HS-5 (cell line): ENCODE measurements around the gene ANTKMT.

ENCODE experiments used
- DNase-seq: peaks from one replicate; pipeline ENCODE4 v3.0.0-alpha.2; 2012; ENCODE audit warnings: low read depth

Gene ANTKMT

DNA sequence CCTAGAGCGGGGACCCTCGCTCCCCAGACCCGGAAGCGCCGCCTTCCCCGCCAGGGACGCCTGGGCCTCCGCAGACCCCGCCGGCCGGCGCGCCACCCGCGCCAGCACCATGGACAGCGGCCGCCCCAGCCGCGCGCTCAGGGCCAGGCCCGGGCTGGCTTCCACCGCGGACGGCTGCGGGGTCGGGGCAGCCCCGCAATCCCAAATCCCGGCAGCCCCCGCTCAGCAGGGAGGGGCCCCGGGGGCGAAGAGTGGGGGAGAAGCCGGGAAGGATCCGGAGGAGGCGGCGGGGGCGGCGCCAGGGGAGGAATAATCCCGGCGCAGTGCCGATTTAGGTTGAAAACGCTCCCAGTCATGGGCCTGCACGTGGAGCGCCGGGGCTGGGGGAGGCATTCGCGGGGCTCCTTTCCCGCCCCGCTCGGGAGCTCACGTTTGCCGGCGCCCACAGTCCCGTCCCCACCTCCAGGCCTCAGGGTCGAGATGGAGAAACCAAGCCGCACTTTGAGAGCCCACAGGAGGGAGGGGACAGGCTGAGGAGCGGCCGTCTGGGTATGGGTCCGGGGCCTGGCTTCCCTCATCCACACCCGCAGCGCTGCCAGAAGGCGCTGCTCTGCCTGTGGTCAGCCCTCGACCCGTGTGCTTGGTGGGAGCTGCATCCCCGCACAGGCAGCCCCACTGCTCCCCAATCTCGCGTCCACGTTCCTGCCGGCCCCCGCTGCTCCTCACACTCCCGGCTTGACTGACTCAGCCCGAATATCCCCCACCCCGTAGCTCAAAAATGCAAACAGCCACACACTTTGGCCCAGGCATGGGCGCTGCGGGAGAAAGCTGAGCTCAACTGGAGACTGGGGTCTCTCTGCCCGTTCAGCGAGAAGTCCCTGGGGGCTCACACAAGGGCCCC, 20.0 kb upstream of the ANTKMT start:
- DNase-seq = no peak

DNA sequence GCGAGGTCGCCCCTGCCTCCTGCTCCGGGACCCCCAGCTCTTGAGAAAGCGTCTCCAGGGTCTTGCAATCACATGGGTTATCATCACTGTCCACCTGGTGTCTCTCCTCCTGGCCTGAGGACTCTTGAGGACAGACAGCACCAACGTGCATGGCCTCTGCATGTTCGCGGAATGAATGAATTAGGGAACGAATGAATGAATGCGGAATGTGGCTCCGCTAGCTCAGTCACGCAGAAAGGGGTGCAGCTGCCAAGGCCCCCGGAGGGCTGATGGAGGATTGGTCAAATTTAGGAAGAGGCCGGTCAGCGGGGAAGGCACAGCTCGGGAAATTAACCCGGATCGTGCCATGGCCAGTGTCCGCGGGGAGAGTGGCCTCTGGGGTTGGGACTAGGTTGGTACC, 18.6 kb upstream of the ANTKMT start:
- DNase-seq = no peak

DNA sequence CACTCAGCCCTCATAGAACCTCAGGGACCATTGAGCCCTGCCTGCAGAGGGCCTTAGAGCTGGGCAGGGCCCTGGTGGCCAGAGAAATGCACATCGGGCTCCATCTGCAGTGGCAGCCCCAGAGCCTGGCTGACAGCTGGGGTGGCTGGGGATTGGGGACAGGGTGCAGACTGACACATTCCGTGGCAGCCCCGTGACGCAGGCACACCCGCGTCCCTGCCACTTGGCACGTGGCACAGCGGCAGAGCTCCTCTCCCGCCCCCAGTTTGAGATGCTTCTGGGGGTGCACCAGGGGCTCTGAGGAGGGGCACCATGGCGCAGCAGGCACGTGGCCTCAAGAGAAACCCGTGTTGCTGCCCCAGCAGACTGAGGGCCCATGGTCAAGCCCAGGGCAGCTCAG, 17.5 kb upstream of the ANTKMT start:
- DNase-seq = no peak

DNA sequence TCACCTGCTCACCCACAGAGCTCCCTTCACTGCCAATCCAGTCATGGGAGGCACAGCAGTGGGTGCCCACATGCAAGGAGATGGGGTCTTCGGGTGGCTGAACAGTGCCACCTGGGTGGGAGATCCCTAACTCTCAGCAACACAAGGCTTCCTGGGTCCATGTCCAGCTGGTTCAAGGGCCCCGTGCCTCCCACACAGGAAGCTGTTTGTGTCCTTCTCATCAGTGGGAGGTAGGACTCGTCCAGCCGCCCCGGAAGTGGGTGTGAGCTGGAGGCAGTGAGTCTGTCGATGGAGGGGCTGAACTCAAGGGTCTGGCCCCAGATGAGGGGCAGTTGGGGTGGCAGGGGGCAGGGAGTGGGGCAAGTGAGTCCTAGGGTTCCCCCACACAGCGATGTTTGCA, 16.9 kb upstream of the ANTKMT start:
- DNase-seq = no peak

DNA sequence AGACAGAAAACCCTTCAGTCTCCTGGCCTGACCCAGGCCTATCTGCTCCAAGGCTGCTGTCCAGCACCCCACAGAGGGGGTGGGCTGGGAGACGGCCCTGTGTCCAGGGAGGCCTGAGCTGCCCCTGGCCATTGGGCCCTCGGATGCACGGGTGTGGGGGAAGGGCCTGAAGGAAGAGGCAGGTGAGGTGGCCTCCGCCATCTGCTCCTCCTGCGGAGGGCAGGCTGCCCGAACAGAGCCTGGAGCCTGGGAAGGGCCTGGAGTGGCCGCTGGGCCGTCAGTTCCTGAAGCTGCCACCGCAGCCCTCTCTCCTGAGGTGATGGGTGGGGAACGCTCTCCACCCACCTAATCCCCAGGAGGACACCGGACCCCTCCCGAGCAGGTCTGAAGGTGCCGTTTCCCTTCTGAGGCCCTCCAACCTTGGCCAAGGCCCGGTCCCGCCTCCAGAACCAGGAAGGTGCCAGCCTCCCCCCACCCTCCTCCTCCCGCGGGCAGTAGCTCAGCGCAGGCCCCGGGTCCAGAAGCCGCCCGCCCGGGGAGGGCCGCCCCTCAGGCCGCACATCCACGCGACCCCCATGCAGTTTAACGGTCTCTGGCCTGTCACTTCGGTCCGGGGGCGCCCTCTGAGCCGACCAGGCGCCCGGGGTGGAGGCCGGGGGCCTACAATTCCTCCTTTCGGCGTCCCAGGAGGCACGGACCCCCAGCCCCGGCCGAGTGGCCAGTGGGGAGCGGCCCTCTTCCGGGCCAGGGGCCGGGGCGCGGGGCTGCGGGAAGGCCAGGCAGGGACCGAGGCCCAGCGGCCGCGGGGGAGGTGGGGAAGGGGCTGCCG, 16.2 kb upstream of the ANTKMT start:
- DNase-seq = no peak

DNA sequence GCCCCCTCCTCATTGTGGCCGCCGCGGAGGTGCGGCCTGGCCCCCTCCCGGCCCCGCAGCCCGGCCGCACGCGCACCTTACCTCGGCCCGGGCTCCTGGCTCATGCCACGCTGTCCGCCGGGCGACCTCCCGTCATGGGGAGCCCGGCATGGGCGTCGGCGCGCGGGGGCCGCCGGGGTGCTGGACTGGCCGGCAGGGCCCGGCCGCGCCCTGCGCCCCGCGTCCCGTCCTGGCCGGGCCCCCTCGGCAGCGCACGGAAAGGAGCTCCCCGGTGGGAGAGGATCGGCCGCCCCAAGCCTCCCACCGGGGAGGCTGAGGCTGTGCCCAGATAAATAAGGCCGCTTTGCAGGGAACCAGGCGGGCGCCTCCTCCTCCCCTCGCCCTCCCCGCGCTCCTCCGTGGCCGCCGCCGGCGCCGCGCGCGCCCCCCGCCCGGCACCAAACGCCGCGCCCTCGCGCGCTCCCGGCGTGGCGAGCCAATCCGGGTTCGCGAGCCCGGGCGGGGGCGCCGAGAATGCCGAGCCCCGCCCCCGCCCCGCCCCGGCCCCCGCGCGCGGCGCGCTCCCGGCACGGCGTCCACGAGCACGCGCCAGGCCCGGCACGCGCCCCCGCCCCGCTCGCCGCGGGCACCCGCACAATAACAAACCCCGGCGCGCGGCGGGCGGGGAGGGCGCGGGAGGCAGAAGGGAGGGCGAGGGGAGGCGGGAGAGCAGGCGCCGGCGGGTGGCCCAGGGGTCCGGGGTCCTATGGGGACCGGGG, 15.3 kb upstream of the ANTKMT start, which contains the start of gene FBXL16:
FBXL16 (minus strand) TSS at position 371 of the 758 bp plus-strand sequence. CDS start 8,396 bp downstream, outside the sequence.
- DNase-seq = no peak

DNA sequence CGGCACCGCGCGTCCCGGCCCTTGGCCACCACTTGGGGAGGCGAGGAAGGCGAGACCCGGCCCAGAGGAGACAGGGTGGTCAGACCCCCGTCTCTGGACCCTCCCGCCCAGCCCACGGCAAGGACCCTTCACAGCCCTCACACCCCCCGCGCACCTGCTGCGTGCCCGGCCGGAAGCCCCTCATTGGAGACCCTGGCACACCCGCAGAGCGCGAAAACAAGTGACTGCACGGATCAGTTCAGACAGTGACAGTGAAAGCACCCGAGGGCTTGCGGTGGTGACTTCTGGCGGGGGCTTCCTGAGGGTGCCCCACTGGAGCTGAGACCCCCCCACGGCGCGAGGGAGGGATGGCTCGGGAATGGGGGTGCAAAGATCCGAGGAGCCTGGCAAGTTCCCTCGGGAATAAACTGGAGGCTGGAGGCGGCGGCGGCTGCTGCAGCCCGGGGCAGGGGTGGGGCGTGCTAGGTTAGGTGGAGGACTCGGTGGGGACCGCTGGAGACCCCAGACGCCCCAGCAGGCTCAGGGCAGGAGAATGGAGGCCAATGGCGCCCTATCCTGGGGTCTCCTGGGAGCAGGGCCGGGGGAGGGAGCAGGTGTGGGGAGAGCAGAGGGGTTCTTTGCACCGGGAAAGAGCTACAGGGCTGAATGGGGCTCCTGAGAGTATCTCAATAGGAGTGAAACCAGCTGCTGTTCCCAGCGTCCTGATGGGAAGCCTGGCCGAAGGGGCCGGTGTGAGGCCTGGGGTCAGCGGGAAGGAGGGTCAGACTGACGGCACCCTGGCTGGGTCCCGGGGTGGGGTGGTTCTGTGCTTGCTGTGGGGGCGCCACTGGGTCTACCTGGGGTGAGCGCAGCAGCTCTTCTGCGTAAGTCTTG, 14.5 kb upstream of the ANTKMT start:
- no peak for DNase-seq

DNA sequence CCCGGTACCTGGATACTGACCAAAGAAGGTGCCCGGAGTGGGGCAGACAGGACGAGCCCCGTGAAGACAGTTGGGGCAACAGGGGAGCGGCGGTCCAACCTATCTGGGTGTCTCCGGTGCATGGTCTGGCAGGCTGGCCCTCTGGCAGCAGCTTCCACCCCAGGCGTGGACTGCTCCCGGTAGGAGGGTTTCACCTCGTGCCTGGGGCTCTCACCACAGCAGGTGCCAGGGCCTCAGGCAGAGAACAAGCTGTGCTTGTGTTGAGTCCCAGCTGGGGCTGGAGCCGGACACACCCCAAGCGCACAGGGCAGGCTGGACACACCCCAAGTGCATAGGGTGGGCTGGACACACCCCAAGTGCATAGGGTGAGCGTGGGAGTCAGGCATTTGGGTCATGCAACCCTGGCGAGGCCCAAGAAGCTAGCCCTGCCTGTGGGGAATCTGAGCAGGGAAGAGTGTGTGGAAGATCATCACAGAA, 13.8 kb upstream of the ANTKMT start:
- DNase-seq = no peak

DNA sequence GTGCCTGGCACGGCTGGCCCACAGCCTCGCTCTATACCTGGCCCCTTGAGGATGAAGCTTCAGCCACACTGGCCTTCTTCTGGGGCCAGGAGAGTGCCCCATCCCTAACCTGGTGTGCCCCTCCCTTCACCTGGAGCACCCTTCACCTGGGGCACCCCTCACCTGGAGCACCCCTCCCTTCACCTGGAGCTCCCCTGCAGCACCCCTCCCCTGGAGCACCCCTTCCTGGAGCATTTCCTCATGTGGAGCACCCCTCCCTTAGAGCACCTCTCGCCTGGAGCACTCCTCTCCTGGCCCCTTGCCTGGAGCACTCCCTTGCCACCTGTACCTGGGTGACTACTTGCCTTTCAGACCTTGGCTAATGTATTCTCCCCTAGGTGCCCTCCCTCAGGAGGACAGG, 12.9 kb upstream of the ANTKMT start:
- DNase-seq = no peak

DNA sequence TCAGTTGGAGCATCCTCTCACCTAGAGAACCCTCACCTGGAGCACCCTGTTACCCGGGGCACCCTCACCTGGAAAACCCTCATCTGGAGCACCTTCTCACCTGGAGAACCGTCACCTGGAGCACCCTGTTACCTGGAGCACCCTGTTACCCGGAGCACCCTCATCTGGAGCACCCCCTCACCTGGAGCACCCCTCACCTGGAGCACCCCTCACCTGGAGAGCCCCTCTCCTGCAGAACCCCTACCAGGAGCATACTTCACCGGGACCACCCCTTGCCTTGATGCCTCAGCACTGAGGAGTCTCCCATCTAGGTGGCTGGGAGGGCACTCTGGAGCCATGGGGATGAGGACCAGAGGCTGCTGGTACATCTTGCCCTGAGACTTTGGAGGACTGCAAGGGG, 12.0 kb upstream of the ANTKMT start:
- no peak for DNase-seq

DNA sequence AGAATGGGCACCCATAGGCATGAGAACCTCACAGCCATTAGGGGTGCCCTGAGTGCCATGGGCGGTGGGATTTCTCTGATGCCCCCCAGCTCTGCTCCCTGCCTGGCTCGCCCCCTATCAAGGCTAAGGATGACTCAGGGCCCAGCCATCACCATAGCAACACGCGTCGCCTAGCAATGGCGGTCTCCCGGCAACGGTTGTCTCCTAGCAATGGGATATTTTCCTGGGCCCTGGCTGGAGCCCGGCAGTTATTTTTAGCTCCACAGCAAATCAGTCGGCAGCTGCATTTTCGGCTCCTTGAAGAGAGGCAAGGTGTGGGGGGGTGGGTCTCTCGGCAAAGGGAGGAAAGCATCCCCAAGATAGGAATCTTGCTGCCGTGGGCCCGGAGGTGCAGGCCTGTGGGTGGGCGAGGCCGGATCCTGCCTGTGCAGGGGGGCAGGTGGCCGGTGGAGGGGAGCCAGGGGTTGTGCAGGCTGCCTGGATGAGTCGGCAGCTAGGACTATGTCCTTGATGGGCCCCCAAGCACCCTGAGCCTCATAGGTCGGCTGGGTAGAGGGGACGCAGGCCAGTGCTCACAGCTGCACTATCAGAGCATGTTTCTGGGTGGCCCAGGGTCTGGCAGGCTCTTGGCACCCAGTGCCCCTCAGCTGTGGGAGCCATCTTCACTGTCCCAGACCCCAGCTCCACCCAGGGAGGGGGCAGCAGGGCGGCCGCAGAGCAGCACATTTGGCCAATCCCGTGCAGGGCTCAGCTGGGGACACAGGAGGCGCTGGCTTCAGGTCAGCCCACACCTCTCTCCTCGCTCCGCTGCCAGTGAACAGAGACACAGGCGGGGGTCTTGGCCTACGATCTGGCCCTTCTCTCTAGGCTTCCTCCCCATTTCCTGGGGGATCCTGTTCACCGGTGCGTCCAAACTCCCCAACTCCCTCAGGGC, 11.1 kb upstream of the ANTKMT start:
- DNase-seq = no peak

DNA sequence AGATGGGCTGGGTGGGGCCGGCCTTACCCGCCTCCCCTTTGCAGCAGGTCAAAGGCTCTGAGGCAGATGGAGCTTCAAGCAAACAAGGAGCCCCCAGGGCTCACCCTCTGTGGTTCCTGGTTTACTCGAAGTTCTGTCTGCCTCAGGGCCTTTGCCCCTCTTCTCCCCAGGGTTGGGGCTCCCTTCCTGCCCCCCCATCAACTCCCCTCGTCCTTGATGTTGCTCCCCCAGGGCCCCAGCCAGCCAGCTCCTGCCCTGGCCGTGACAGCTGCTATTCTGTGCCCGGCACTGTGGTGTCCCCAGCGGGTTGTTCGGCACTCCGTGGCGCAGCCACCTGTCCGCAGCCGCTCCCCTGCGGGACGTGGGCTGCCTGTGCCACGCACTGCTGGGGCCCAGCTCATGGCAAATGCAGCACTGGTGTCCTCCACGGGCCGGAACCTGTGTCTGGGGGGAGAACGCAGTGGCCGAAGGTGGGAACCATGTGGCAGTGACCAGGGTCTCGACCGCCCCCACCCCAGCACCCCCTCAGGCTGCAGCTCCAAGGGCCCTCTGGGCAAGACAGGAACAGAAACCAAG, 10.4 kb upstream of the ANTKMT start:
- DNase-seq = no peak

DNA sequence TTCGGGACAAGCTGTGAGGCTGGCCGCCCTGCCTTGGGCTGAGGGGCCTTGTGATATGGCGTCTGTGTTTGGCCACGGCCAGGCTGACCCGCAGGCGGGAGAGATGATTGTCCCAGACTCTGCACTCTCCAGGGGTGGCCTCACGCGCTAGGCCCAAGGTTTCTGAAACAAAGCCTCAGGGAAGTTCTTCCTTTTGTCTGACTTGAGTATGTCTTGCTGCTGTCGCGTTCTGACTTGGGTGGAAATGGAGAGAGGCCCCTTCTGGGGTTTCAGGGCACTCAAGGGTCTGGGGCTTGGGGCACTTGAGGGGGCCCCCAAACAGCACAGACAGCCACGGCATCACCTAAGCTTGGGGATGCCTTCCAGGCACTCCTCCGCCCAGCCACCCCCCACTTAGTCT, 9.9 kb upstream of the ANTKMT start:
- no peak for DNase-seq

DNA sequence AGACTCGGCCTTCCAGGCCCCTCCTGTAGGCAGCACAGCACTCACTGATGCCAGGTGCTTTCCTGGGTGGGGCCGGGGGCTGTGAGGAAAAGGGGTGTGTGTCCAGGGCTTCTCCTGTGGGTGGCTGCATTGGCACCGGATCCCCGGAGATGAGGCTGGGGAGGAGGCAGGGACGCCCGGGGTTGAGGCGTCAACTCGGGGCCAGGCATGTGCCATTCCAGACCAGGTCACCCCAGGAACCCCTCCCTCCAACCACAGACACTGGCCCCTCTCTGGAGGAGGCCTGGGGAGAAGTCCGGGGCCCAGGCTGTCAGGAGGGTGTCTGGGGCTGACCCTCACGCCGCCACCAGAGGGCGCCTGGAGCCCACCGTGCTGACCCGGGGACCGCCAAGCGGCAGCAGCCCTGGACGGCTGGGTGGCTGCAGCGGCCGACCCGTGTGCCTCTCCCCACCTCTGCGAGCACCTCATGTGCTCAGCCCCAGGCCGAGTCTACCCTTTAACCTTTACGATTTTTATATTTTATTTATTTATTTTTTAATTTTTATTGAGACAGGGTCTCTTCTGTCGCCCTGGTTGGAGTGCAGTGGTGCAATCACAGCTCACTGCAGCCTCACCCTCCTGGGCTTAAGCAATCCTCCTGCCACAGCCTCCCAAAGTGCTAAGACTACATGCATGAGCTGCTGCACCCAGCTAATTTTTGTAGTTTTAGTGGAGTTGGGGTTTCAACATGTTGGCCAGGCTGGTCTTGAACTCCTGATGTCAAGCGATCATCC, 9.2 kb upstream of the ANTKMT start:
- no peak for DNase-seq

DNA sequence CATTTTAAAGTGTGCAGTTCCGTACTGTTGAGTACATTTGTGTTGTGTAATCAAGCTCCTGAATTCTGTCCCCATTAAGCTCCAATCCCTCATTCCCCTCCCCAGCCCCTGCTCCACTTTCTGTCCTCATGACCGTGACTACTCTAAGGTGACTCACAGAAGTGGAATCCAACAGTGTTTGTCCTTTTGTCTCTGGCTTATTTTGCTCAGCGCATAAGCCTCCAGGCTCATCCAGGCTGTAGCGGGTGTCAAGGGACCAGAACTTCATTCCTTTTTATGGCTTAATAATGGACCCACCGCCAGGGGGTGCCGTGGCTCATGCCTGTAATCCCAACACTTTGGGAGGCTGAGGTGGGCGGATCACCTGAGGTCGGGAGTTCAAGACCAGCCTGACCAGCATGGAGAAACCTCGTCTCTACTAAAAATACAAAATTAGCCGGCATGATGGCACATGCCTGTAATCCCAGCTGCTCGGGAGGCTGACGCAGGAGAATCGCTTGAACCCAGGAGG, 8.2 kb upstream of the ANTKMT start:
- DNase-seq = peak; percentile 95

DNA sequence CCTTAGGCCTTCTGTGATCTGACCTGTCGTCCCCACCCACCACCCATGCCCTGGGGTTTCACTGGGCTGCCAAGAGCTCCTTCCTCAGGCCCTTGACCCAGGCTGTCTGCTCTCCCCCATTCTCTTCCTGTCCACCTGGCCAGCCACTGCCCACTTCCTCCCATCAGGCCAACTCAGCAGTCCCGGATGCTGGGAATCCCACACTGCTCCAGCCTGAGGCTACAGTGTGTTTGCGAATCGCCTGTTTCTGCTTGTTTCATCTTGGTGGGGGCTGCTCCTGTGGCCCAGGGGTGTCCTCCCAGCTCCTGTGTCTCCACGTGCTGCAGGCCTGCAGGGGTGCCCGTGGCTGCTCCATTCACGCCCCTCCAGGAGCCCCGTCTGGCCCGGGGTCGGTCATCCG, 6.9 kb upstream of the ANTKMT start:
- no peak for DNase-seq

DNA sequence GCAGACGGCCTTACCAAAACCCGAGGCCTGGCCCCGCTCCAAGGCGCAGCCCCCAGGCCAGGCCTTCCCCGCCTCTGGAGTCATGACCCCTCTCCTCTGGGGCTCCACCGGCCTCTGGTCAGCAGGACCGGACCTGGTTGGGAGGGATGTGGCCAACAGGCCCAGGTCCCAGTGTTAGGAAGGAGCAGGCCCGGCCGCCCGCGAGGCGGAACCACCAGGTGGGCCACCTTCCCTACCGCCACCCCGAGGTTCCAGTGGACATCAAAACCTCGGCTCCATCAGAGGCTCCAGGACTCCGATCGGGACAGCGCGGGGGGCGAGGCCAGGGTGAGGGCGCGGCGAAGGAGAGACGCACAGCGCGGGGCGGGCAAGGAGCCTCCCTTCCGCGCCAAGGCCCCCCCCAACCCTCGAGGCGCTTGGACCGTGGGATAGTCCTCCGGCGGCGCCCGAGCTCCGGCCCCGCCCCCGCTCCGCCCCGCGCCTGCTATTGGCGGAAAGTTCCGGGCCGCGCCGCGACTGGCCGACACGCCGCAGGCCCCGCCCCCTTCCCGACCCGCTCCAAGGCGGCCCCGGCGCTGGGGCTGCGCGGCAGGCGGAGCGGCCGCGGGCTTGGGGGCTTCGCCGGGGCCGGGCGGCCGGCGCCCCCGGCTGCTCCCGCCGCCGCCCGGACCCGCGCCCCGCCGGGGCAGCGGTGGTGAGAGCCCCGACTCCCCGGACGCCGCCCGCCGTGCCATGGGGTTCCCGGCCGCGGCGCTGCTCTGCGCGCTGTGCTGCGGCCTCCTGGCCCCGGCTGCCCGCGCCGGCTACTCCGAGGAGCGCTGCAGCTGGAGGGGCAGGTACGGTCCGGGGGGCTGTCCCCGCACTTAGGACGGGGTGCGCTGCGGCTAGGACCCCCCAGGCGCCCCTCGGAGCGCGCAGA, 6.1 kb upstream of the ANTKMT start, which contains the start of gene METRN:
METRN (plus strand) TSS at position 561 of the 919 bp plus-strand sequence; CDS start at position 733, 172 bp downstream.
- DNase-seq = no peak
